Skeletal muscle satellite cell (primary cell): ENCODE results near the gene SLC46A2.
A peak's percentile ranks its signal among the peaks of the same experiment; 100 is the strongest.

Source experiments
- H3K27me3 ChIP-seq: 2 replicates; pipeline ENCODE4 v1.7.0; 2013; ENCODE audit warnings: low read length; ENCODE audit not compliant: control insufficient read depth, insufficient read depth
- H3K36me3 ChIP-seq: 2 replicates; pipeline ENCODE4 v1.7.0; 2013; ENCODE audit warnings: mild to moderate bottlenecking, control low read depth, low read length; ENCODE audit not compliant: insufficient read depth
- H3K4me1 ChIP-seq: 2 replicates; pipeline ENCODE4 v1.7.0; 2013; ENCODE audit warnings: low read length; ENCODE audit not compliant: control insufficient read depth, insufficient read depth
- H3K4me2 ChIP-seq: 2 replicates; pipeline ENCODE4 v1.7.0; 2013; ENCODE audit warnings: mild to moderate bottlenecking, low read length
- H3K4me3 ChIP-seq: 2 replicates; pipeline ENCODE4 v1.7.0; 2013; ENCODE audit warnings: low read length
- H3K9ac ChIP-seq: 2 replicates; pipeline ENCODE4 v1.7.0; 2013; ENCODE audit warnings: mild to moderate bottlenecking, low read depth, low read length, moderate library complexity
- H3K9me3 ChIP-seq: replicated peaks from 2 replicates; pipeline ENCODE4 v1.7.0; 2013; ENCODE audit warnings: mild to moderate bottlenecking, control low read depth, low read length

SLC46A2 gene

GRCh38 chr9:112856843-112857242, 33.8 kb downstream of the SLC46A2 start:
- Histone ChIP-seq H3K4me1 (no peaks in the 10 kb centered on the region), H3K27me3 (no peaks in the 10 kb centered on the region), H3K9me3 (no peaks in the 10 kb centered on the region), H3K36me3 (peaks cover 3% of the 10 kb centered on the region), H3K9ac (no peak overlapping the region), H3K4me3 (no peak overlapping the region), H3K4me2 (no peak overlapping the region)

GRCh38 chr9:112856200-112856599, 34.5 kb downstream of the SLC46A2 start:
- Histone ChIP-seq H3K27me3 (no peaks in the 10 kb centered on the region), H3K4me1 (no peaks in the 10 kb centered on the region), H3K4me2 (no peak overlapping the region), H3K4me3 (no peak overlapping the region), H3K9me3 (no peaks in the 10 kb centered on the region), H3K9ac (no peak overlapping the region), H3K36me3 (peaks cover 6% of the 10 kb centered on the region)

GRCh38 chr9:112854657-112855056, 36.0 kb downstream of the SLC46A2 start:
- no peaks in the 10 kb centered on the region for H3K9me3 ChIP-seq
- no peak overlapping the region for H3K4me2 ChIP-seq
- peaks cover 6% of the 10 kb centered on the region for H3K36me3 ChIP-seq
- H3K9ac ChIP-seq: no peak overlapping the region
- no peak overlapping the region for H3K4me3 ChIP-seq
- no peaks in the 10 kb centered on the region for H3K4me1 ChIP-seq
- no peaks in the 10 kb centered on the region for H3K27me3 ChIP-seq

- Histone ChIP-seq H3K9me3 (no peaks in the 10 kb centered on the region), H3K4me2 (no peak overlapping the region), H3K27me3 (no peaks in the 10 kb centered on the region), H3K4me3 (no peak overlapping the region), H3K9ac (no peak overlapping the region), H3K36me3 (peaks cover 6% of the 10 kb centered on the region), H3K4me1 (no peaks in the 10 kb centered on the region)
Observed at GRCh38 chr9:112853882-112854585, 36.6 kb downstream of the SLC46A2 start.

- Histone ChIP-seq H3K4me3 (no peak overlapping the region), H3K27me3 (no peaks in the 10 kb centered on the region), H3K9me3 (no peaks in the 10 kb centered on the region), H3K36me3 (peaks cover 6% of the 10 kb centered on the region), H3K9ac (no peak overlapping the region), H3K4me1 (no peaks in the 10 kb centered on the region), H3K4me2 (no peak overlapping the region)
Observed at GRCh38 chr9:112852741-112853504, 37.8 kb downstream of the SLC46A2 start.

- Histone ChIP-seq H3K9ac (no peak overlapping the region), H3K4me2 (no peak overlapping the region), H3K4me1 (peaks cover 13% of the 10 kb centered on the region), H3K4me3 (no peak overlapping the region), H3K36me3 (peaks cover 6% of the 10 kb centered on the region), H3K27me3 (no peaks in the 10 kb centered on the region), H3K9me3 (no peaks in the 10 kb centered on the region)
Observed at GRCh38 chr9:112850840-112851239, 39.8 kb downstream of the SLC46A2 start.

- no peak overlapping the region for H3K9ac ChIP-seq
- peaks cover 13% of the 10 kb centered on the region for H3K4me1 ChIP-seq
- no peak overlapping the region for H3K4me2 ChIP-seq
- no peaks in the 10 kb centered on the region for H3K9me3 ChIP-seq
- no peak overlapping the region for H3K4me3 ChIP-seq
- no peaks in the 10 kb centered on the region for H3K27me3 ChIP-seq
- peaks cover 6% of the 10 kb centered on the region for H3K36me3 ChIP-seq
Observed at GRCh38 chr9:112849363-112849922, 41.2 kb downstream of the SLC46A2 start.

- Histone ChIP-seq H3K4me2 (no peak overlapping the region), H3K36me3 (peaks cover 6% of the 10 kb centered on the region), H3K4me1 (peaks cover 13% of the 10 kb centered on the region), H3K4me3 (no peak overlapping the region), H3K9ac (no peak overlapping the region), H3K27me3 (no peaks in the 10 kb centered on the region), H3K9me3 (no peaks in the 10 kb centered on the region)
Observed at GRCh38 chr9:112848316-112849151, 42.1 kb downstream of the SLC46A2 start.

- Histone ChIP-seq H3K4me3 (no peak overlapping the region), H3K4me1 (peaks cover 13% of the 10 kb centered on the region), H3K9me3 (no peaks in the 10 kb centered on the region), H3K36me3 (peaks cover 3% of the 10 kb centered on the region), H3K4me2 (peak overlapping the region; percentile 16), H3K27me3 (no peaks in the 10 kb centered on the region), H3K9ac (no peak overlapping the region)
Observed at GRCh38 chr9:112846528-112847488, 43.9 kb downstream of the SLC46A2 start.

GRCh38 chr9:112844771-112845542, 45.7 kb downstream of the SLC46A2 start:
- H3K4me1 ChIP-seq: peaks cover 13% of the 10 kb centered on the region
- no peak overlapping the region for H3K9ac ChIP-seq
- no peaks in the 10 kb centered on the region for H3K27me3 ChIP-seq
- no peaks in the 10 kb centered on the region for H3K9me3 ChIP-seq
- H3K4me3 ChIP-seq: no peak overlapping the region
- H3K36me3 ChIP-seq: peaks cover under 1% of the 10 kb centered on the region
- no peak overlapping the region for H3K4me2 ChIP-seq
